Stimulated activated naive CD8-positive, alpha-beta T cell treated with anti-CD3 and anti-CD28 coated beads, Interleukin-15, amount 100 ng/mL, for 72 hours (primary cell): ENCODE measurements around the gene RDM1.
"Not testable (repeated sequence)": the region's sequence is repeated elsewhere in the genome, so short reads cannot be mapped to it uniquely, and the experiment has no call there.

Experiments used
- ATAC-seq: fragments of 150-1000 bp; cut with Tn5 transposase; 2 replicates; pipeline ENCODE4 v1.10.0; 2021; ENCODE audit warnings: mild to moderate bottlenecking, moderate library complexity
- DNase-seq, 2 donors: peaks; one replicate each; pipeline ENCODE4 v3.0.0; 2021 to 2022
- H3K27ac Mint-ChIP-seq, 2 donors: one replicate each; pipeline ENCODE4 v1.8.0; 2022; ENCODE audit warnings: mild to moderate bottlenecking in 2 of 2, mixed read lengths in 2 of 2, moderate library complexity in 2 of 2
- H3K27me3 Mint-ChIP-seq: one replicate; pipeline ENCODE4 v1.8.0; 2022; ENCODE audit warnings: mixed read lengths
- H3K4me1 Mint-ChIP-seq: one replicate; pipeline ENCODE4 v1.8.0; 2022; ENCODE audit warnings: mild to moderate bottlenecking, mixed read lengths
- H3K4me3 Mint-ChIP-seq, 2 donors: one replicate each; pipeline ENCODE4 v1.8.0; 2022; ENCODE audit warnings: mild to moderate bottlenecking in 2 of 2, mixed read lengths in 2 of 2, moderate library complexity in 1 of 2
- H3K9me3 Mint-ChIP-seq, 2 donors: one replicate each; pipeline ENCODE4 v1.8.0; 2022; ENCODE audit warnings: mixed read lengths in 2 of 2

The RDM1 gene

DNA sequence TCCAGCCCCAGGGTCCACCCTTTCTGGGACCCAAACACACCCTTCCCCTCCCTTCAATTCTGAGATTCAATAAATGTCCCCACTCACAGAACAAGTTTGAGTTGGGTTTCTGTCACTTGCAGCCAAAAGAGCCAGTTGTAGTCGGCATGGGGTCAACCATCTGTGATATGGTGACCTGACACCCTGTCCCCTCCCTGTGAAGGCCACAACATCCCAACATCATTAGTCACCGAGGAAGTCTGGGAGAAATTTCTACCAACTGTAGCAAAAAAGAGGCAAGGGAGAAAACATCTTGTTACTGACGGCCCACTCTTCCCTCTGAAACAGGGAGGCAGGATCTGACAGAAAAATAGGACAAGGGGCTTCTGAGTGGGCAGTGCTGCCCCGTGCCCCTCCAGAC, 13.6 kb upstream of the RDM1 start:
- DNase-seq: no peak
- Mint-ChIP-seq H3K27me3 (no peaks in the 10 kb centered on the region), H3K4me1 (no peaks in the 10 kb centered on the region), H3K27ac (no peak overlapping the region), H3K4me3 (no peak overlapping the region), H3K9me3 (no peaks in the 10 kb centered on the region)
- no peak for ATAC-seq

DNA sequence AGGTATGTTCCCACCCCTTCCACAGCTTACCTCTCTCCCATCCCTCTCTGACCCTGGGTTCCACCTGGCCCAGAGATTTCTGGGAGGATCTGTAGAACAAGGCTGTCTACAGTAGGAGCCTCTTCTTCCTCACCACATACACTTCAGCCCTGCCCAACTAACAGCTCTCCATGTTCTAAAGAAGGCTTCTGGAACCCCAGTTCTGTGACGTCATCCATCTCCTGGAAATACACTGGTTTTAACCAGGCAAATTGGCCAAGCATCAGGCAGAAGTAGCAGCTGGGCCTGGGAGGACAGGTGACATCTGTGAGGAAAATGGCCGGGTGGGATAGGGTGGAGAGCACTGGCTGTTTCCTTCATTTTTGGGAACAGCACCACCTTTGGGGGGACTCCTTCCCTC, 13.0 kb upstream of the RDM1 start, which contains the start of gene LYZL6:
TSS of gene LYZL6 (minus strand) at position 177 of the 400 bp plus-strand sequence. CDS start 4,357 bp downstream, outside the sequence.
- peak within 1 kb of the TSS in 1 of 2 donors; percentile 19 for H3K27ac Mint-ChIP-seq
- no peak within 1 kb of the TSS for H3K4me3 Mint-ChIP-seq
- no peaks in the 10 kb centered on the region for H3K9me3 Mint-ChIP-seq
- H3K27me3 Mint-ChIP-seq: no peaks in the 10 kb centered on the region
- DNase-seq (no peak), ATAC-seq (no peak)
- no peaks in the 10 kb centered on the region for H3K4me1 Mint-ChIP-seq

DNA sequence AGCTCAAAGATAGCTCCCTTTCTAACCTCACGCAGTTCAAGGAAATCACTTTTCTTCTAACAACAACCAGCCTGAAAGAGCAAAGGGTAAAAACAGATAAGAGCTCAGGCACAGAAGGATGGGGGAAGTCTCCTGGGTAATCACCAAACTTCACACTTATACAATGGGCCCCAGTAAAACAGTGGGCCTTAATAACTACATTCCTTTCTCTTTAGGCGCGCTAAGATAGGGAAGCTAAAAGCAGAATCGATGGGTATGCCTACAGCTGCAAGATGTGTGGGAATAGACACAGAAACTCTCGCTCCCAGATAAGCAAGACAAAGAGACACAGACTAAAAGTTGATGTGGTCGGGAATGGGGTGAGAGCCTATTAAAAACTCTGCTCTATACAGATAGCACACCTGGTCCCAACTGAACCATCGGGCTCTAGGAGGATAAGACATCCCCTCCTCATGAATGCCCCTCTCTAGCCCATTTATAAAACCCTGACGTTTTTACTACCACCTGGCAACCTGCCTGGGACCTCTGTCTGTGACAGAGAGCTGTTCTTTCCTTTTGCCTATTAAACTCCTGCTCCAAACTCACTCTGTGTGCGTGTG, 12.1 kb upstream of the RDM1 start:
- ATAC-seq: no peak
- H3K4me1 Mint-ChIP-seq: no peaks in the 10 kb centered on the region
- H3K4me3 Mint-ChIP-seq: no peak overlapping the region
- no peaks in the 10 kb centered on the region for H3K27me3 Mint-ChIP-seq
- no peak for DNase-seq
- H3K9me3 Mint-ChIP-seq: no peaks in the 10 kb centered on the region
- H3K27ac Mint-ChIP-seq: peak overlapping the region in 1 of 2 donors; percentile 19

DNA sequence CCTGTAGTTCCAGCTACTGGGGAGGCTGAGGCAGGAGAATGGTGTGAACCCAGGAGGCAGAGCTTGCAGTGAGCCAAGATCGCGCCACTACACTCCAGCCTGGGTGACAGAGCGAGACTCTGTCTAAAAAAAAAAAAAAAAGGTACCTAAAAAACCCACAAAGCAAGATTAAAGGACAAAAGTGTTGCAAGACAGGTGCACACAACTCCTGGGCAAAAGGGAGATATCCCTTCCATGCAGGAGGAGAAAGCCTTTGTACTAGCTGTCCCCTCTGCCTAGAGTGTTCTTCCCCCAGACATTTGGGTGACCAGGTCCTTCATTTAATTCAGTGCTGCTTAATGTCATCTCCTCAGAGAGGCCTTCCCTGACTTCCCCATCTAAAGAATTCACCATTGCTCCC, 7.9 kb upstream of the RDM1 start:
- ATAC-seq, H3K4me1 Mint-ChIP-seq, H3K4me3 Mint-ChIP-seq, DNase-seq, H3K27me3 Mint-ChIP-seq, H3K27ac Mint-ChIP-seq, H3K9me3 Mint-ChIP-seq: not testable (repeated sequence)

DNA sequence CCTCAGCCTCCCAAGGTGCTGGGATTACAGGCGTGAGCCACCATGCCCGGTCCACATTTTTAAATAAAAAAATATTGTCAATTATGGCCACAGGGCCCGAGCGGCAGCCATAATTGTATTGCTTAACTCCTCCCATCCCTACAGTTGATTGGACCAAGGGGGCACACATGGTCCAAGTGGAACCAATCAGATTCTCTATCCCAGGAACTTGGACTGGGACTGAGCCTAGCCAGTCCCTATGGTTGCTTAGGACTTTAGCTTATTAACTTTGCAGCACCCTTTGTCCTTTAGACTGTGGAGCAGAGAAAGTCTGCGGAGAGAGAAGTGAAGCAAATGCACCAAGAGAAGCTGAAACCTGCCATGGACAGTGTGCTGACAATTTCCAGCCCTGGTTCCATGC, 5.5 kb upstream of the RDM1 start:
- Mint-ChIP-seq H3K27me3 (no peaks in the 10 kb centered on the region), H3K4me1 (peaks cover 5% of the 10 kb centered on the region), H3K9me3 (no peaks in the 10 kb centered on the region), H3K27ac (no peak overlapping the region), H3K4me3 (no peak overlapping the region)
- DNase-seq (no peak), ATAC-seq (no peak)

DNA sequence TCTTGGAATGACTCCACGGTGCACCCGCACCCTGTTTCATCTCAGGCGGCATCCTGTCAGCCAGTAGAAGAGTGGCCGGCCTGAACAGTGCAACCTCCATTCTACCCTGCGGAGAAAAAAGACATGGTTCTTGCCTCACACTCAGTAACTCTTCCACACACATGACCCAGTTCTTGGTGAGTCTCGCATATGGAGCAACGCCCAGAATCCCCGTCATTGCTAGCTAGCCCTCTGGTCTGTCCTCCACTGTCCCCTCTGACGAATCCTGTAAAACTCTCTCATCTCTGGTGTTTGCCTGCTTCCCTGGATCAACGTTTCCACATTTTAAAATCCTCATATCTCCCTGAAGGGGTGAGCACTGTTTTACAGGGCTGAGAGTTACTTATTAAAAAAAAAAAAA, 4.2 kb upstream of the RDM1 start:
- no peak for DNase-seq
- Mint-ChIP-seq H3K27ac (no peak overlapping the region), H3K4me3 (no peak overlapping the region), H3K4me1 (peaks cover 18% of the 10 kb centered on the region), H3K27me3 (no peaks in the 10 kb centered on the region), H3K9me3 (no peaks in the 10 kb centered on the region)
- no peak for ATAC-seq

DNA sequence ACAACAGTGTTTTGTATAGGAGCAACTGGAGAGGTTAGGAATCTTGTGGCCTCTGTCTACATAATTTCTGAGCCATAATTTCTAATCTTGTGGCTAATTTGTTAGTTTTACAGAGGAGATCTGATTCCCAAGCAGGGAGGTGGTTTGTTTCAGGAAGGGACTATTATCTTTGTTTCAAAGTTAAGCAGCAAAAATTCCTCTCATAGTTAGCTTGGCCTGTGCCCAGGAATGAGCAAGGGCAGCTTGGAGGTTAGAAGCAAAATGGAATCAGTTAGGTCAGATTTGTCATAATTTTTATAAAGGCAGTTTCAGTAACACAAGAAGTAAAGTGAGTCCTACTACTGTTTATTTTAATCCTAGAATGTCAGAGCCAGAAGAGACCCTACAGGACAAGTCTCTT, 2.0 kb upstream of the RDM1 start:
- no peak for ATAC-seq
- no peak overlapping the region for H3K4me3 Mint-ChIP-seq
- H3K27me3 Mint-ChIP-seq: no peaks in the 10 kb centered on the region
- peaks cover 29% of the 10 kb centered on the region for H3K4me1 Mint-ChIP-seq
- no peaks in the 10 kb centered on the region for H3K9me3 Mint-ChIP-seq
- no peak for DNase-seq
- no peak overlapping the region for H3K27ac Mint-ChIP-seq

DNA sequence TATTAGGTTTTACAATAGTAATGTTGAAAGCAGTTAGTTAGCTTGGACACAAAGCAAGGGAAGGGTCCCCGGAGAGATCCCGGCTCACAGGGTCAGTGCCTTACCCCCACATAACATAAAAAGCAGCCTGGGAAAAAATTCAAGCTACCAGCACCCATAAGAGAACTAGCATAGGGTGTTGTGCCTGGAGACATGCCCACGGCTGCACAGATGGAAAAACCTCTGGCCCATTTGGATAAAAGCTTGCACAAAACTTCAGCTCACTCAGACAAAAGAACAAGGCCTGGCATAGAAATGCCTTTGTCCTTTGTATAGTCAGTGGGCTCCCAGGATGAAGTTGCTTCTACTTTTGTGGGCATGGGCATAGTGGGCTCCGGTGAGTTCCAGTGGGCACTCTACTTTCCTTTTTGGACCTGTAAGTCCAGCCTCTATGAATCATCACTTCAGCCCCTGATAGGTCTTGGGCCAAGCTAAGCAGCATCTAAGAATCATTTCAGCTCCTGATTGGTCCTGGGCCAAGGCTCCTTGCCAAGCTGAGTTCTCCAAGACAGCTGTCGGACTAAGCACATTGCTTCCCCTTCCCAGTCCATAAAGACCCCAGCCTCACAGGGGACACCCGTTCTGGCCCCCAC, 1.3 kb upstream of the RDM1 start:
- Mint-ChIP-seq H3K27ac (no peak overlapping the region), H3K9me3 (no peaks in the 10 kb centered on the region), H3K4me3 (no peak overlapping the region), H3K27me3 (no peaks in the 10 kb centered on the region), H3K4me1 (peaks cover 30% of the 10 kb centered on the region)
- no peak for ATAC-seq
- no peak for DNase-seq

DNA sequence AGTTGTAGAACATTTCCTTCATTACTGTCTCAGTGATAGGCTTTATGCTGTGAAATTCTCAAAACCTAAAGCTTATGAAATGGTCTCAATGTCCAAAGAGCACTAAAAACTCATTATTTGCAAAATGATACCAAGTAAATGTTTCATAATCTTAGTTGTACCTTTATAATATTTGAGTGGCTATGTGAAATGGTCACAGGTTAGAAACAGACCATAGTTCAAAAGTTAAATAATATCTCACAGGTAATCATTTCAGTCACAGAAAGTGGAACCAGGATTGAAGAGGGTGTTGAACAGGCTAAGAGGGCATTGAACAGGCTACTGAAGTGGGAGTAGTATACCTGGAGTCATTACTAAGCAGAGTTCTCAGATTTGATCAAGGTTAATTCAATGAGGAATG, 2.9 kb downstream of the RDM1 start:
- Mint-ChIP-seq H3K4me1 (peaks cover 30% of the 10 kb centered on the region), H3K4me3 (no peak overlapping the region), H3K27ac (no peak overlapping the region), H3K9me3 (no peaks in the 10 kb centered on the region), H3K27me3 (no peaks in the 10 kb centered on the region)
- DNase-seq: no peak
- ATAC-seq: no peak

DNA sequence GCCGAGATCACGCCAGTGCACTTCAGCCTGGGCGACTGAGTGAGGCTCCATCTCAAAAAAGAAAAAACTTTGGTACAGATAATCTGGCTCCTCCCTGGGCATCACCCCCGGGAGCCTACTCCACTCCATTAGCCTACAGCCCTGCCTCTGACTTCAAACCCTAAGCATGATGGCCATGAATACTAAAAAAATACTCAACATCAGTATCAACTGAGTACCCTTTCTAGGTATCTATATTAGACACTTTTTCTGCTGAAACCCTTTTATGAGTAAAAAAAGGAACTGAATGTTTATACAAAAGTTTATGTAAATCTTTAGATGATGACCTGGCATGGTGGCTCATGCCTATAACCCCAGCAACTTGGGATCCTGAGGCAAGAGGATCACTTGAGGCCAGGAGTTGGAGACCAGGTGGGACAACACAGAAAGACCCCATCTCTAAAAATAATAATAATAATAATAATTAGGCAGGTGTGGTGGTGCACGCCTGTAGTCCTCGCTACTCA, 6.9 kb downstream of the RDM1 start:
- Mint-ChIP-seq H3K4me1 (peaks cover 27% of the 10 kb centered on the region), H3K9me3 (no peaks in the 10 kb centered on the region), H3K27ac (no peak overlapping the region), H3K27me3 (no peaks in the 10 kb centered on the region), H3K4me3 (no peak overlapping the region)
- ATAC-seq (no peak), DNase-seq (no peak)

DNA sequence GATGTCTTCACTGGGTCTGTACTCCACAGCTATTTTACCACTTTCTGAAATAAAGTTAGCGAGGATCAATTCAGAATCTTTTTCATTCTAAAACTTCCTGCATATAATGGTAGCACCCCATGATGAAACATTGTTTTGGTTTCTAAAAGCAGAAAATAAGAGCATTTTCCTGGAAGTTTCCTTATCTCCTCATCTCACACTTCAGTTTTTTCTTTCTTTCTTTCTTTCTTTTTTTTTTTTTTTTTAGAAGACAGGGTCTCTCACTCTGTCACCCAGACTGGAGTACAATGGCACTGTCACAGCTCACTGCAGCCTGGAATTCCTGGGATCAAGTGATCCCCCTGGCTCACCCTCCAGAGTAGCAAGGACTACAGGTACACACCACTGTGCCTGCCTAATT, 10.3 kb downstream of the RDM1 start:
- Mint-ChIP-seq H3K4me3 (peak overlapping the region in 1 of 2 donors; percentile 61), H3K9me3 (no peaks in the 10 kb centered on the region), H3K27ac (no peak overlapping the region), H3K4me1 (peaks cover 37% of the 10 kb centered on the region), H3K27me3 (no peaks in the 10 kb centered on the region)
- ATAC-seq: no peak
- DNase-seq: no peak

DNA sequence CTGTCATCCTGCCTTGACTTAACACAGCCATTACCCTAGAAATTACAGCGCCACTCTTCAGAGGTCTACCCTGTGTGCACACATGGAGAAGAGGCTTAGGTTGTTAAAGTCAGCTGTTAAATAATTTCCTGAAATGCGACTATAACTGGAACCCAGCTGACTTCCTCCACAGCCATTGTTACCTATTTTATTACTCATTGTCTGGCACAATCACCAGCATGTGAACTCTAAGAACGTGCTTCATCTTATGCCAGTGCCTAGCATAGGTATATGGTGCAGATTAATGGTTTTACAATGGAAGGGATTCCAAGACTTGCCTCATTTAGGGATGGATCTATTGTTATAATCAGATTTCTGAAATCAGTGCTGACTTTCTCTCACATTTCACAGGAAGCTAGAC, 11.9 kb downstream of the RDM1 start:
- no peak overlapping the region for H3K27ac Mint-ChIP-seq
- DNase-seq (no peak), ATAC-seq (no peak)
- peaks cover 52% of the 10 kb centered on the region for H3K4me1 Mint-ChIP-seq
- H3K4me3 Mint-ChIP-seq: no peak overlapping the region
- no peaks in the 10 kb centered on the region for H3K27me3 Mint-ChIP-seq
- no peaks in the 10 kb centered on the region for H3K9me3 Mint-ChIP-seq

DNA sequence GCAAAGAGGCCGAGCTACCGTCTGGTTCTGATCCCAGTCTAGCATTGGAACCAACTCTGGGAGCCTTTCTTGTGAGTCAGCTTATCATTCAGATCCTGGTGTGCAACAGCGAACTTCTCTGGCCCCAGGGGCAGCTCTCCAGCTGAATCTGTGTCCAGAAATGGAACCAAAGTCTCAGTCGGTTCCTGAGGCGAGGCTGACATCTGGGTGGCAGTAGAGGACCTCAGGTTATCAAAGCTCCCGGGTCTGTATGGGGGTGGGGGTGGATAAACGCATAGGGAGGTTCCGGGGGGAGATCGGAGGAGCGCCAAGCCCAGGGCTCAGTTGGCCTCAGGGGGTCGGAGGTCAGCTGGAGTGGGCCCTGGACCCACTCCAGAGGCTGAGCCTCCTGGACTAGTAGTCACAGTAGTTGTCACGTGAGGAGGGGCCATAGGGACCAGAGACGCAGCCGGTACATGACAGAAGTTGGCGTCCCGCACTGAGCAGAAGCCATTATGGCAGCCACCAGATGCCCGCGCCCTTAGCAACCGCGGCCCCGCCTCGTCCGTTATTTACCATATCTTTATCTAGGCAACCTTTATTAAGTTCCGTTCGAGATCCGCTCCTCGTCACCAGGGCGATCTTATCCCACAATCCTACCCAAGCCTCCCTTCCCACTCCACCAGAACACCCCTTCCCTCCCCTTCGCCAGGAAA, 12.9 kb downstream of the RDM1 start:
- DNase-seq: no peak
- peaks cover 62% of the 10 kb centered on the region for H3K4me1 Mint-ChIP-seq
- no peaks in the 10 kb centered on the region for H3K27me3 Mint-ChIP-seq
- no peak for ATAC-seq
- no peaks in the 10 kb centered on the region for H3K9me3 Mint-ChIP-seq
- no peak overlapping the region for H3K4me3 Mint-ChIP-seq
- no peak overlapping the region for H3K27ac Mint-ChIP-seq

DNA sequence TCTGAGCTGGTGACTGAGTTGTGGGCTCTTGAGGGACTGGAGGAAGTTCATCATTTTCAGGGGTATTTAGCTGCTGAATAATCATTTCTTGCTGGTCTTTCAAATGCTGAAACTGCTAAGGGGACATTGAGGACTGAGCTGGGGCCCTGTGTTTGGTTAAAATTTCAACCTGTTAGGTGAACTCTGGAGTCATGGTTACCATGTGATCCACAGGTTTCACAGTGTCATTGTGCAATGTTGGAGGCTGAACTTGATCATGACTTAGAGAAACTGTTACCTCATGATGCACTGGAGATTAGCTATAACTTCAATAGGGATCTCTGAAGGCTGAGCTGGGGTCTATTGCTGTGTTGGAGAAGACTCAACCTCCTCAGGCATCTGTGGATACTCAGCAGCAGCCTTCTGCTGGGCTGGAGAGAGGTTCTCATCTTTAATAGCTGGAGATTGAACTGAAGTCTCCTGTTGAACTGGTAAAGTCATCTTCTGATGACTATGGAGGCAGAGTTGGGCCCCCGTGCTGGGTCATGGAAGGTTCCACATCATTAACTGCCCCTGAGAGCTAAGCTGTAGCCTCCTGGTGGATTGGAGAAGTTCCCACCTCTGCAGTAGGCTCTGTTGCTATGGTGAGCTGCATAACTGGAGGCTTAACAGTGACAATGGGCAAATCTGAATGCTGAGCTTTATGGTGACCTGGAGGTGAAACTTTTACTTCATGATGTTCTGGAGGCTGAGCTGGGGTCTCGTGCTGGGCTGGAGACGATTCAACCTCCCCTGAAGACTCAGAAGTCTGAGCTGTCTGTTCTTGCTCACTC, 15.2 kb downstream of the RDM1 start:
- Mint-ChIP-seq H3K9me3 (no peaks in the 10 kb centered on the region), H3K27ac (no peak overlapping the region), H3K4me3 (no peak overlapping the region), H3K27me3 (no peaks in the 10 kb centered on the region), H3K4me1 (peaks cover 62% of the 10 kb centered on the region)
- DNase-seq (no peak), ATAC-seq (no peak)

DNA sequence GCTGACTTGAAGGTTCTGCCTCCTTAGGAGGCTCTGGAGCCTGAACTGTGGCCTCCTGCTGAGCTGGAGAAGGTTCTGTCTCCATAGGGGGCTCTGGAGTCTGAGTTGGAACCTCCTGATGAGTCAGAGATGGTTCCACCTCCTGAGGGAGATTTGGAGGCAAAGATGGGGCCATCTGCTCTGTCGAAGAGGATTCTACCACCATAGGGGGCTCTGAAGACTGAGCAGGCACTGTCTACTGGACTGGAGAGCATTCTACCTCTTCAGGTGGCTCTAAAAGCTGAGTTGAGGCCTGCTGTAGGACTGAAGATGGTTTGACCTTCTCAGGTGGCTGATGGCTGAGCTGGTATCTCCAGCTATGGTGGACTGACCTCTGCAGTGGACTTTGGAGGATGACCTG, 16.2 kb downstream of the RDM1 start:
- H3K4me1 Mint-ChIP-seq: peaks cover 61% of the 10 kb centered on the region
- ATAC-seq: no peak
- H3K9me3 Mint-ChIP-seq: no peaks in the 10 kb centered on the region
- H3K27me3 Mint-ChIP-seq: no peaks in the 10 kb centered on the region
- H3K27ac Mint-ChIP-seq: peak overlapping the region in 1 of 2 donors; percentile 23
- H3K4me3 Mint-ChIP-seq: no peak overlapping the region
- no peak for DNase-seq

DNA sequence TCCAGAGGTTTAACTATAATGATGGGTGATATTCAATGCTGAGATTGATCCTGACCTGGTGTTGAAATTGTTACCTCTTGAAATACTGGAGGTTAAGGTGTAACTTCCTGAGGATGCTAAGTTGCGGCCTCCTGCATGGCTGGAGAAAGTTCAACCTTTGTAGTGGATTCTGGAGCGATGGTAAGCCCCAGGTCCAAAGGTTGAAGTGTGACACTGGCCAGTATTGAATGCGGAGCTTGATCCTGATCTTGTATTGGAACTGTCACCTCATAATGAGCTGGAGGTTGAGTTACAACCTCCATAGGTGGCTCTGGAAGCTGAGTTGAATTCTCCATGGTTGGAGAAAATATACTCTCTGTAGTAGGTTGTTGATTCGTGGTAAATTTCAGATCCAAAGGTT, 17.0 kb downstream of the RDM1 start:
- Mint-ChIP-seq H3K27me3 (no peaks in the 10 kb centered on the region), H3K4me3 (no peak overlapping the region), H3K9me3 (no peaks in the 10 kb centered on the region), H3K27ac (no peak overlapping the region), H3K4me1 (peaks cover 66% of the 10 kb centered on the region)
- DNase-seq (no peak), ATAC-seq (no peak)
